GM23248 (cell line): ENCODE data around the gene PRKCE. TPM values are rescaled to one million over a fixed set of nuclear protein-coding genes. Genes with fewer than 3 reads are reported as not detected.

Experiments used
- DNase-seq: peaks from one replicate; pipeline ENCODE4 v3.0.0-alpha.2; 2015
- H2AFZ ChIP-seq: fragments of 200-600 bp; sonication (generic); 2 replicates; pipeline ENCODE4 v1.6.1; 2016; ENCODE audit warnings: antibody characterized with exemption
- H3F3A ChIP-seq: fragments of 200-600 bp; sonication (generic); 2 replicates; pipeline ENCODE4 v1.6.1; 2016; ENCODE audit warnings: mild to moderate bottlenecking, antibody characterized with exemption, mixed run types; ENCODE audit not compliant: insufficient read depth
- H3K27ac ChIP-seq: fragments of 200-600 bp; sonication (generic); 2 replicates; pipeline ENCODE4 v1.5.1; 2016; ENCODE audit warnings: mild to moderate bottlenecking
- H3K27me3 ChIP-seq: fragments of 200-600 bp; sonication (generic); replicated peaks from 2 replicates; pipeline ENCODE4 v1.6.1; 2016; ENCODE audit warnings: mild to moderate bottlenecking; ENCODE audit not compliant: insufficient read depth
- H3K36me3 ChIP-seq: fragments of 200-600 bp; sonication (generic); 2 replicates; pipeline ENCODE4 v1.6.1; 2016; ENCODE audit warnings: low read depth, mild to moderate bottlenecking
- H3K4me1 ChIP-seq: fragments of 200-600 bp; sonication (generic); 2 replicates; pipeline ENCODE4 v1.6.1; 2016; ENCODE audit warnings: mild to moderate bottlenecking; ENCODE audit not compliant: insufficient read depth
- H3K4me2 ChIP-seq: fragments of 200-600 bp; sonication (generic); one replicate; pipeline ENCODE4 v1.6.1; 2016; ENCODE audit warnings: mild to moderate bottlenecking; ENCODE audit not compliant: unreplicated experiment
- H3K4me3 ChIP-seq: fragments of 200-600 bp; sonication (generic); 2 replicates; pipeline ENCODE4 v1.5.1; 2016; ENCODE audit warnings: mild to moderate bottlenecking
- H3K79me2 ChIP-seq: fragments of 200-600 bp; sonication (generic); 2 replicates; pipeline ENCODE4 v1.6.1; 2016; ENCODE audit warnings: mild to moderate bottlenecking; ENCODE audit not compliant: insufficient read depth
- H3K9ac ChIP-seq: fragments of 200-600 bp; sonication (generic); 2 replicates; pipeline ENCODE4 v1.6.1; 2016; ENCODE audit warnings: mild to moderate bottlenecking
- H3K9me2 ChIP-seq: fragments of 200-600 bp; sonication (generic); 2 replicates; pipeline ENCODE4 v1.6.1; 2016; ENCODE audit warnings: mixed run types, mild to moderate bottlenecking, moderate library complexity; ENCODE audit not compliant: insufficient read depth
- H3K9me3 ChIP-seq: fragments of 200-600 bp; sonication (generic); one replicate; pipeline ENCODE4 v1.6.1; 2017; ENCODE audit warnings: low read depth
- H4K20me1 ChIP-seq: fragments of 200-600 bp; sonication (generic); 2 replicates; pipeline ENCODE4 v1.6.0; 2016; ENCODE audit not compliant: insufficient read depth
- EZH2 ChIP-seq: fragments of 200-600 bp; sonication (generic); IDR thresholded peaks from 2 replicates; pipeline ENCODE4 v1.6.1; 2018; ENCODE audit warnings: antibody characterized with exemption, mild to moderate bottlenecking; ENCODE audit not compliant: insufficient read depth, poor library complexity, severe bottlenecking
- EZH2phosphoT487 ChIP-seq: fragments of 200-600 bp; sonication (generic); IDR thresholded peaks from 2 replicates; pipeline ENCODE4 v1.6.1; 2018; ENCODE audit warnings: antibody characterized with exemption, moderate library complexity, mild to moderate bottlenecking, low read depth; ENCODE audit not compliant: insufficient read depth
- WGBS, 2 experiments: methylation state at CpG; one replicate each; pipeline ENCODE4 v1.1.6; 2015 to 2017; ENCODE audit warnings: low lambda C conversion rate in 2 of 2, low coverage in 1 of 2; ENCODE audit errors: missing lambda C conversion rate in 2 of 2; 5-methylcytosine and 5-hydroxymethylcytosine counted together
- in situ Hi-C: fragments of 300-500 bp; cut with MboI; formaldehyde crosslinking; loops from 2 replicates; pipeline ENCODE4 v1.15.0; 2020
- polyA plus RNA-seq: library from polyadenylated mRNA; unstranded; fragments of >200 nt; fragmentation: Nextera tagmentation; extraction: Ambion mirVana; gene quantifications from 2 replicates; pipeline ENCODE4 v1.2.1, GENCODE V29; 2016
- total RNA-seq: library from RNA; depleted of rRNA; stranded (reverse); fragments of >200 nt; shearing (Covaris generic); gene quantifications from 2 replicates; pipeline ENCODE4 v1.2.3, GENCODE V29; 2014

The PRKCE gene
- total and polyA plus RNA-seq, 2 experiments from 2014 or later: 5.9 to 7.0 TPM

DNA sequence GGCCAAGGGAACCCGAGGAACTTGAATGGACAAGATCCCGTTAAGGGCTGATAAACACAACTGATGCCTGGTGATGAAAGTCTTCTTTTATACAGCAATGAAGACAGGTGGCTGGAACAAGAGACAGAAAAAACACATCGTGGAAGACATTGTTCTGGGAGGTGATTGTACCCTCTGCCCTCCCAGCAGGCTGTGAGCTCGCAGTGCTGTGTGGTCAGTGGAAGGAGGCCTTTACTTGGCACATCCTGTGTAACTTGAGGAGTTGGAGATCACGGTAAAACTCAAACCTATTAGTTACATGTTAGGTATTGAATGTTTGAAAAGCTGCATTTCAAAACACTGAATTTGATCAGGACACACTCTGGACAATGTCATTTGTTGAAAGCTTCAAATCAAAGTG, 395.8 kb downstream of the PRKCE start:
- Histone ChIP-seq H3K4me1 (no peaks in the 10 kb centered on the region), H3K27ac (no peak overlapping the region), H4K20me1 (no peaks in the 10 kb centered on the region), H3K9me2 (no peaks in the 10 kb centered on the region), H3K4me2 (no peak overlapping the region), H3K9ac (no peak overlapping the region), H3K4me3 (no peak overlapping the region), H3K79me2 (no peaks in the 10 kb centered on the region), H3K27me3 (no peaks in the 10 kb centered on the region), H2AFZ (no peak overlapping the region), H3K9me3 (no peaks in the 10 kb centered on the region), H3F3A (no peaks in the 10 kb centered on the region), H3K36me3 (no peaks in the 10 kb centered on the region)
- no peak for DNase-seq
- 65 to 72% methylated on average over 5 of the region's 5 CpGs for WGBS, 2 experiments
- TF ChIP-seq EZH2phosphoT487: no peak
- no peak for TF ChIP-seq EZH2
- in situ Hi-C loops: no loop called here

DNA sequence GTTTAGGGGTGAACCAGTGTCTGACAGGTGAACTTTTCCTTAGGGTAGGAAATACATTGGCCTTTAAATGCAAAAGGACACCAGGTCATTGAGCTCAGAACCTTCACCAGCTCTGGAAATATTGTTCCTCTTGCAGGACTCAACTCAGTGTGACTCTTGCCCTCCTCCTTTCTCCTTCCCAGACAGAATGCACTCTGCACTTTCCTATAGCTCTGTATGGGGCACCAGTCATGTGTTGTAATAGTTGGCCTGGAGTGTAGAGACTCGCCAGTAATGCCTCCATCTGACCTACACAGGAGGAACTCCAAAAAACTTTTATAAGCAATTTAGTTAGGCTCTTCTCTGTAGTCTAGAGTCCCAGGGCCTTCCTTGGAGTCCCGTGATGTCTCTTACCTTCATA, 397.2 kb downstream of the PRKCE start:
- no peak for TF ChIP-seq EZH2
- no peak for TF ChIP-seq EZH2phosphoT487
- H3K4me1 ChIP-seq: no peaks in the 10 kb centered on the region
- no peak overlapping the region for H2AFZ ChIP-seq
- H3K9ac ChIP-seq: no peak overlapping the region
- no peaks in the 10 kb centered on the region for H3F3A ChIP-seq
- 94 to 98% methylated on average over 2 of the region's 2 CpGs for WGBS, 2 experiments
- no peaks in the 10 kb centered on the region for H3K9me2 ChIP-seq
- H3K9me3 ChIP-seq: no peaks in the 10 kb centered on the region
- in situ Hi-C loops: no loop called here
- H3K27ac ChIP-seq: no peak overlapping the region
- no peaks in the 10 kb centered on the region for H3K36me3 ChIP-seq
- H3K79me2 ChIP-seq: no peaks in the 10 kb centered on the region
- no peak overlapping the region for H3K4me3 ChIP-seq
- DNase-seq: no peak
- no peak overlapping the region for H3K4me2 ChIP-seq
- no peaks in the 10 kb centered on the region for H4K20me1 ChIP-seq
- H3K27me3 ChIP-seq: no peaks in the 10 kb centered on the region

DNA sequence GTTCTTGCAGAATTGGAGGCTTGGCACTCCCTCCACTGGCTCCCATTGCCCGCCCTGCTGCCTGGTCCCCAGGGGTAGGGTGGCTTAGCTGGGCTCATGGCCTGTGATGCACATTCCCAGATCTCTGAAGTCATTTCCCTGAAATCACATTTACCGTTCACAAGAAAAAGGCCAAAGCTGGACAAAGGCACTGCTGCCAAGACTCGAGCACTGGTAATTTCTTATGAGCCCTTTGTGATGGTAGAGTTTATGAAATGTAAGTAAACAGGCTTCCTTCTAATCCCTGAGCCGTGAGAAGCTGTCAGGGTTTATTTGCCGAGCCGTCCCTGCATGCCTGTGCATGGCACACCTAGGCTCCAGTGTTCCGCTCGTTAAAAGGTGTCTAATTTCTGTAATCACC, 398.6 kb downstream of the PRKCE start:
- Histone ChIP-seq H3F3A (no peaks in the 10 kb centered on the region), H3K27me3 (no peaks in the 10 kb centered on the region), H3K79me2 (no peaks in the 10 kb centered on the region), H3K4me3 (no peak overlapping the region), H3K36me3 (no peaks in the 10 kb centered on the region), H3K4me2 (no peak overlapping the region), H4K20me1 (no peaks in the 10 kb centered on the region), H3K9me2 (no peaks in the 10 kb centered on the region), H2AFZ (no peak overlapping the region), H3K9ac (no peak overlapping the region), H3K9me3 (no peaks in the 10 kb centered on the region), H3K4me1 (no peaks in the 10 kb centered on the region), H3K27ac (no peak overlapping the region)
- 91 to 94% methylated on average over 8 of the region's 8 CpGs for WGBS, 2 experiments
- no peak for TF ChIP-seq EZH2phosphoT487
- no peak for TF ChIP-seq EZH2
- no peak for DNase-seq
- in situ Hi-C loops: no loop called here

DNA sequence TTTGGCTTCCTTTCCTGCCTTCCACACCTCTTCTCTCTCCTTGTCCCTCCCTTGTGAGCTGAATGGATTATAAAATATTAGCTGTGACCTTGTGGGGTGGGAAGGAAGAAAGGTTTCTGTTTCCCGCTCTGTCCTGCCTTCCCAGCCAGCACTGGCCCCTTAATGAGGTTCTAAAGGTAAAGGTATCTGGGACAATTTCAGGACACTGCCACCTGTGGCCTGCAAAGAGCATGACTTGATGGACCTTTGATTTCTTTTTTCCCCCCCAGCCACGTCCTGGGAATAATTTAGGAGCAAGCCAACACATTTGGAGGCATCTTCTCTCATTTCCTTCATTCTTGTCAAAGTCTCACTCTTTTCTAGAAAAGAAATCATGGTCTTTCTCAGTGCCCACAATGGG, 399.0 kb downstream of the PRKCE start:
- Histone ChIP-seq H3F3A (no peaks in the 10 kb centered on the region), H3K79me2 (no peaks in the 10 kb centered on the region), H3K4me3 (no peak overlapping the region), H3K27ac (no peak overlapping the region), H2AFZ (no peak overlapping the region), H3K9ac (no peak overlapping the region), H3K36me3 (no peaks in the 10 kb centered on the region), H4K20me1 (no peaks in the 10 kb centered on the region), H3K27me3 (no peaks in the 10 kb centered on the region), H3K9me2 (no peaks in the 10 kb centered on the region), H3K4me1 (no peaks in the 10 kb centered on the region), H3K4me2 (no peak overlapping the region), H3K9me3 (no peaks in the 10 kb centered on the region)
- 95 to 97% methylated on average over 2 of the region's 2 CpGs for WGBS, 2 experiments
- TF ChIP-seq EZH2 (no peak), EZH2phosphoT487 (no peak)
- no peak for DNase-seq
- in situ Hi-C loops: no loop called here

DNA sequence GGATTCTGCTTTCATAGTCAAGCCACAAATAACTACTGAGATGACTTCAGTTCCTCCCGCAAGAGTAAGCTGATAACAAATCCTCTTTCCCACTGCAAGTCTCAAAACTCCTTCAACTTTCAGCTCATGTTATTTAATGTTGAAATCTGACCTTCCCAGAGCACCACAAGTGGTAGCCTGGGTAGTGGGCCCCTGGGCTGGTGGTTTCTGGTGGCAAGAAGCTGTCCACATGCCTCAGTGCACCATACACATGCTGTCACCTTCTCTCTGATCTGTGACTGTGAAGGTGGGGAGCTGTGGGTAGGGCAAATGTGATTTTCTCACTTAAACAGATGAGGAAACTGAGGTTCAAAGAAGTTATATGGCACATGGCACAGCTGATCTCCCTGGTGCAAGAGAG, 399.6 kb downstream of the PRKCE start:
- H3K36me3 ChIP-seq: no peaks in the 10 kb centered on the region
- no peak overlapping the region for H3K9ac ChIP-seq
- no peak for TF ChIP-seq EZH2
- TF ChIP-seq EZH2phosphoT487: no peak
- no peak for DNase-seq
- 100% methylated on average over 1 of the region's 1 CpG for WGBS, 2 experiments
- no peaks in the 10 kb centered on the region for H3K4me1 ChIP-seq
- no peak overlapping the region for H3K27ac ChIP-seq
- no peak overlapping the region for H3K4me2 ChIP-seq
- H3F3A ChIP-seq: no peaks in the 10 kb centered on the region
- H4K20me1 ChIP-seq: no peaks in the 10 kb centered on the region
- H3K9me3 ChIP-seq: no peaks in the 10 kb centered on the region
- H2AFZ ChIP-seq: no peak overlapping the region
- in situ Hi-C loops: no loop called here
- no peaks in the 10 kb centered on the region for H3K79me2 ChIP-seq
- H3K9me2 ChIP-seq: no peaks in the 10 kb centered on the region
- H3K4me3 ChIP-seq: no peak overlapping the region
- no peaks in the 10 kb centered on the region for H3K27me3 ChIP-seq
